GM21381 (cell line): ENCODE measurements around the gene TARBP1.

Experiments
- ATAC-seq: cut with Tn5 transposase; IDR thresholded peaks from one replicate; pipeline ENCODE4 v1.9.1; 2021; ENCODE audit warnings: mild to moderate bottlenecking, moderate library complexity; ENCODE audit not compliant: unreplicated experiment

Gene TARBP1

DNA sequence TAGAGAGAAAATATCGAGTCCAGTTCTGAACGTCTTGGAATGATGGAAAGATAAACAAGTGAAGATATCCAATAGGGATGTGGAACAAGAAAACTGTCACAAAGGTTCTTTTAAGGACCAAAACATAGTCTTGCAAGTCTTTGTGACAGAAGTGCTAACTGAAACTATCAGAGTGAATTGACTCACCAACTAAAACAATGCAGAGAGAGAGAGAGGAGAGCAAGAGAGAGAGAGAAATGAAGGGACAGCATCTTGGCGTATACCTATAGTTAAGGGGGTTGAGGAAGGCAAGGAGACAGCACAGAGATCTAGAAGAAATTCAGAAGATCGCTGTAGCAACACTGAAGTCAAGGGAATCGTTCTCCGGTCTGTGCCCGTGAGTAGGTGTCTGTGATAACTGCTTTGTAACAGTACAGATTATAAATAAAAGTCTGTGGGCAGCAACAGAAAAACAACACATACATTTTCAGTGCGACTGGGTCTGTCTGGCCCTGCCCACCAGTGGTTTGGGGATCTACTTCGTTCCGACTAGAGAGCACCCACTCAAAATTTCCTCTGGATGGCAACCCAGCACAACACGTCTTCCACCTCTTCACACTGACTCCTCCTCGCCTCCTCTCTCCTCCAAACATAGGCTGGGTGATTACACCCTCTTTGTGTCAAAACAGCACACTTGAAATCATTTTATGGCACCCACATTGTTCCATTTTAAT is 110.5 kb downstream of the TARBP1 start:
- ATAC-seq, result no peak

DNA sequence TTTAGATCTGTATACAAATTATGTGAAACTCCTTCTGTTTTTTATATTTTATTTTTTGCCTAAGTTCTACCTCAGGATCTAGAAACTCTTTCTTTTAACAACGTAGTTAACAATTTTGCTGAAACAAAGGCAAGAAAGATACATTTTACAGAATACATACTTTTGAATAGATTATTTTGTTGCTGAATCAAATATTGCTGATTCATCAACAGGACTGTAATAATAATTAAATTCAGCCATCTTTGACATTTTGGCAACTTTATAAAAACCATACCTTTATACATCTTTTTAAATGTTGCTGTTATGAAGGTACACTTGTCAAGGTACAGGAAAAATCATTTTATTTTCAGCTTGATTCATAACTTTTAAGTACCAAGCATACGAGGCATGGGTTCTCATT is 116.4 kb downstream of the TARBP1 start:
- ATAC-seq, result no peak

GRCh38 chr1:234361102-234361603 is 117.8 kb downstream of the TARBP1 start:
- ATAC-seq, result no peak

DNA sequence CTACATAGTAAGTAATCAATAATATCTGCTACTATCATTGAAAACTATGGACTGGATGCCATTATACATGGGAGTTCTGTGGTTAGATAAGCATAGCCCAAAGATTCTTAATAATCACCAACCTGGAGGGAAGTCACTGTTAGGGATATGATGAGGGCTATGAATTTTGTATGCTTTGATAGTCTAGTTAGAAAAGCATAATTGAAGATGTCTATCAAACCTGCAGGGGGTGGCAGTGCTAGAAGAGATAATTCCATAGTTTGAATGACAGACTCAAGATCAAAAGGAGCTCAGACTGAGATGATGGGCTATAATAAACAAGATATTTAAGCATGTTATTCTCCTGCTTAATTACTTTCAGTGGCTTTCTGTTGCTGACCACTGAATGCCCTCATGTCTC is 121.1 kb downstream of the TARBP1 start:
- no peak for ATAC-seq

GRCh38 chr1:234356615-234357269 is 122.2 kb downstream of the TARBP1 start:
- peak; percentile 65 for ATAC-seq

GRCh38 chr1:234355782-234356510 is 123.0 kb downstream of the TARBP1 start:
- ATAC-seq, result no peak

DNA sequence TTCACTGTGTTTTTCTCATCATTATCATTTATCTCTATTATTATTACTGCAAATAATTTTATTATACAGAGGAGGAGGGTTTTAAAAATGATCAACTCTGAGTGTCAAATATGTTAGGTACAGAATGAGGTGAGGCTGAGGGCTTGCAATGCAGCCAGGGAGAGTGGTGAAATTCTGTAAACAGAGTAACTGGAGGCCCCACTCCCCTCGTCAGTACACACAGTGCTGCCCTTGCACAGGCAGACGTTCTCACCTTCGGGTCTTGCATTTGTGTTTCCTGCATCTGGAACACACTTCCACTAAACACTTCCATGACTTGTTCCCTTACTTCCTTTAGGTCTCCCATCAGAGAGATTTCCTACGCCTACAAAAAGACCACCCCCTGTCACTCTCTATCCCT is 130.0 kb downstream of the TARBP1 start:
- ATAC-seq, result no peak

DNA sequence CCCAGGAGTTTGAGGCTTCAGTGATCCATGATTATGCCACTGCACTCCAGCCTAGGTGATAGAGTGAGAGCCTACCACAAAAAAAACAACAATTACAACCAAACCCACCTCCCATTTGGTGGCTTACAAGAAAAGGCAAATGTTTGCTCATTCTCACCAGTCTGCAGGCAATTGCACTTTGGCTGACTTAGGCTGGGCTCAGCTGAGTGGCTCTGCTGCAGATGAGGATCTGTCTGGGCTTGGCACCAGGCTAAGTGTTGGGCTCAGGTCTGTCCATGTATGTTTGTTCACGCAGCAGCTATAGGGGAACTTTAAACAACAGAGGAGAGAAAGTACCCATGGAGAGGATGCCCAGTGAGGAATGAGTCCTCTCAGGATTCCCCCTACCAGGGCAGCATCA is 133.7 kb downstream of the TARBP1 start:
- ATAC-seq, result no peak

DNA sequence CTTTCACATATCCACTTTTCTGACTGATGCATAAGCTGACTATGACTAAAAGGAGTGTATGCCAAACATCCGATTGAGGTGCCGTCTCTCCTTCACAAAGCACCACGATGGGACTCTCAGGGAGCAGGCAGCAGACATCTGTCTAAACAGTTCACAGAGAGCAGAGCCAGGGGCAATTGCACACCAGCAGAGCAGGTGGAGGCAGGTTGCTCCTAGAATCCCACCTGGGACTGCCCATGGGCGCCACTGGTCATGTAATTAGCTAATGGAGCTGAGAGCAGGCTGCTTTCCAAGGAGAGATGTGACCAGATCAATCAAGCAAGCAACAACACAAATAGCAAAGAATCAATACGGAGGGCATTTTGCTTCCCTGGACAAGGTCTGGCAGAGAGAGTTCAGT is 136.2 kb downstream of the TARBP1 start:
- no peak for ATAC-seq
